HCT116 (cell line): ENCODE measurements around the gene WASL. TPM values are rescaled to one million over a fixed set of nuclear protein-coding genes. Genes with fewer than 3 reads are reported as not detected.

Experiments used
- ATAC-seq: fragments of 200-7000 bp; cut with Tn5 transposase; 2 replicates; pipeline ENCODE4 v1.9.1; 2020; ENCODE audit warnings: mild to moderate bottlenecking, moderate library complexity
- BruUV-seq: library from RNA; stranded (reverse); fragments of 400-500 nt; replicated peaks from 2 replicates; lab custom pipeline; 2021; lab: Mats Ljungman, UMichigan
- CTCF ChIA-PET: fragments of 300-600 bp; sonication (Branson Sonifier 250); formaldehyde crosslinking; loops from one replicate; lab custom pipeline; 2021; ENCODE audit warnings: antibody characterized with exemption; lab: Charles Lee
- POLR2A ChIA-PET: fragments of 300-600, 350-600 bp; sonication (Branson Sonifier 250); formaldehyde crosslinking; loops from one replicate; lab custom pipeline; 2021; ENCODE audit warnings: antibody characterized with exemption; lab: Charles Lee
- RAD21 ChIA-PET, 2 experiments: fragments of 300-600 bp; sonication (Branson Sonifier 250); formaldehyde crosslinking; loops; one replicate each; lab custom pipeline; 2023; ENCODE audit warnings: low total read pairs in 2 of 2; ENCODE audit not compliant: uncharacterized antibody in 2 of 2, unreplicated experiment in 2 of 2, low non-redundant PET in 1 of 2; lab: Charles Lee
- DNase-seq: peaks from one replicate; pipeline ENCODE4 v3.0.0-alpha.2; 2010; ENCODE audit warnings: low read depth, low spot score
- H2AFZ ChIP-seq: fragments of 200-600 bp; shearing (Covaris generic), sonication (generic); 2 replicates; pipeline ENCODE4 v1.6.1; 2017; ENCODE audit warnings: low read depth, mixed run types, mixed read lengths, antibody characterized with exemption, low read length; ENCODE audit not compliant: poor library complexity, severe bottlenecking
- H3K27ac ChIP-seq: 2 replicates; pipeline ENCODE4 v1.5.1; 2012; ENCODE audit warnings: low read depth, low read length
- H3K27me3 ChIP-seq: fragments of 200-600 bp; sonication (generic); 2 replicates; pipeline ENCODE4 v1.6.1; 2016; ENCODE audit warnings: mixed run types, low read length, mixed read lengths; ENCODE audit not compliant: insufficient read depth
- H3K36me3 ChIP-seq, 2 experiments: fragments of 200-500 bp in 1 of 2; fragments of 200-600 bp in 1 of 2; sonication (Bioruptor generic) in 1 of 2; sonication (generic) in 1 of 2; 2 replicates each; pipeline versions ENCODE4 v1.5.1 to v1.6.1; 2014 to 2016; ENCODE audit warnings: low read length in 2 of 2, inconsistent platforms in 1 of 2, mixed read lengths in 1 of 2, mixed run types in 1 of 2; ENCODE audit not compliant: insufficient read depth in 2 of 2, control insufficient read depth in 1 of 2
- H3K4me1 ChIP-seq, 2 experiments: fragments of 200-600 bp in 1 of 2; sonication (generic) in 1 of 2; 2 replicates each; pipeline versions ENCODE4 v1.5.1 to v1.6.1; 2012 to 2017; ENCODE audit warnings: low read length in 2 of 2, inconsistent platforms in 1 of 2, mild to moderate bottlenecking in 1 of 2, mixed read lengths in 1 of 2, mixed run types in 1 of 2, moderate library complexity in 1 of 2; ENCODE audit not compliant: insufficient read depth in 2 of 2, control insufficient read depth in 1 of 2
- H3K4me2 ChIP-seq: fragments of 200-600 bp; sonication (generic); 2 replicates; pipeline ENCODE4 v1.6.1; 2017; ENCODE audit warnings: mixed run types, low read length, mixed read lengths
- H3K4me3 ChIP-seq, 2 experiments: fragments of 200-600 bp in 1 of 2; sonication (generic) in 1 of 2; replicated peaks in 1 of 2; 2 replicates each; pipeline ENCODE4 v1.5.1; 2011 to 2016; ENCODE audit warnings: low read length in 2 of 2, control low read depth in 1 of 2, low read depth in 1 of 2, mild to moderate bottlenecking in 1 of 2, mixed read lengths in 1 of 2, mixed run types in 1 of 2
- H3K79me2 ChIP-seq: fragments of 200-600 bp; sonication (generic); 2 replicates; pipeline ENCODE4 v1.6.1; 2017; ENCODE audit warnings: mild to moderate bottlenecking, mixed run types, low read length, moderate library complexity, mixed read lengths; ENCODE audit not compliant: insufficient read depth
- H3K9ac ChIP-seq: fragments of 200-600 bp; sonication (generic); 2 replicates; pipeline ENCODE4 v1.6.1; 2016; ENCODE audit warnings: low read length, mixed read lengths
- H3K9me2 ChIP-seq: fragments of 200-600 bp; sonication (generic), shearing (Covaris generic); 2 replicates; pipeline ENCODE4 v1.6.1; 2017; ENCODE audit warnings: mixed run types, mild to moderate bottlenecking, moderate library complexity; ENCODE audit not compliant: insufficient read depth
- H3K9me3 ChIP-seq, 2 experiments: fragments of 200-500 bp in 1 of 2; fragments of 200-600 bp in 1 of 2; sonication (Bioruptor generic) in 1 of 2; sonication (generic) in 1 of 2; 2 replicates each; pipeline ENCODE4 v1.6.1; 2014 to 2017; ENCODE audit warnings: low read length in 2 of 2, mixed read lengths in 2 of 2, inconsistent platforms in 1 of 2, low read depth in 1 of 2, mild to moderate bottlenecking in 1 of 2, mixed run types in 1 of 2, moderate library complexity in 1 of 2; ENCODE audit not compliant: control insufficient read depth in 1 of 2, insufficient read depth in 1 of 2
- H4K20me1 ChIP-seq: fragments of 200-600 bp; sonication (generic), shearing (Covaris generic); 2 replicates; pipeline ENCODE4 v1.6.1; 2017; ENCODE audit warnings: mixed run types, mild to moderate bottlenecking, moderate library complexity; ENCODE audit not compliant: insufficient read depth
- CBX3 ChIP-seq: IDR thresholded peaks from 2 replicates; pipeline ENCODE4 v1.6.1; 2012; ENCODE audit warnings: low read depth
- CEBPB ChIP-seq: IDR thresholded peaks from 2 replicates; pipeline ENCODE4 v1.6.1; 2012; ENCODE audit warnings: low read depth
- EZH2phosphoT487 ChIP-seq: fragments of 200-600 bp; IDR thresholded peaks from 2 replicates; pipeline ENCODE4 v1.6.1; 2018; ENCODE audit warnings: antibody characterized with exemption, borderline replicate concordance
- FOSL1 ChIP-seq: IDR thresholded peaks from 2 replicates; pipeline ENCODE4 v1.6.1; 2012; ENCODE audit warnings: low read depth
- JUND ChIP-seq: IDR thresholded peaks from 2 replicates; pipeline ENCODE4 v1.6.1; 2012
- POLR2A ChIP-seq: IDR thresholded peaks from 2 replicates; pipeline ENCODE4 v1.7.0; 2011; ENCODE audit warnings: borderline replicate concordance; ENCODE audit not compliant: insufficient read depth, insufficient read length; ENCODE audit errors: extremely low read depth
- POLR2AphosphoS5 ChIP-seq: IDR thresholded peaks from 2 replicates; pipeline ENCODE4 v1.6.1; 2011; ENCODE audit warnings: mild to moderate bottlenecking, low read depth, low read length, moderate library complexity
- RAD21 ChIP-seq: IDR thresholded peaks from 2 replicates; pipeline ENCODE4 v1.6.1; 2012; ENCODE audit warnings: low read depth, mild to moderate bottlenecking
- SP1 ChIP-seq: IDR thresholded peaks from 2 replicates; pipeline ENCODE4 v1.6.1; 2012; ENCODE audit warnings: low read depth
- SRF ChIP-seq: IDR thresholded peaks from 2 replicates; pipeline ENCODE4 v1.6.1; 2012; ENCODE audit warnings: low read depth
- YY1 ChIP-seq: IDR thresholded peaks from 2 replicates; pipeline ENCODE4 v1.6.1; 2011; ENCODE audit warnings: low read length, low read depth, moderate library complexity, mild to moderate bottlenecking; ENCODE audit not compliant: insufficient replicate concordance; ENCODE audit errors: extremely low read depth
- ZBTB33 ChIP-seq: IDR thresholded peaks from 2 replicates; pipeline ENCODE4 v1.6.1; 2011; ENCODE audit warnings: mild to moderate bottlenecking, low read length, moderate library complexity; ENCODE audit not compliant: insufficient replicate concordance; ENCODE audit errors: extremely low read depth
- ZFX ChIP-seq: fragments of 450-650 bp; IDR thresholded peaks from 2 replicates; pipeline ENCODE4 v1.6.1; 2017
- ZNF274 ChIP-seq: fragments of 200-500 bp; sonication (Bioruptor generic); IDR thresholded peaks from 2 replicates; pipeline ENCODE4 v1.6.1; 2014; ENCODE audit warnings: mild to moderate bottlenecking, low read depth, low read length, inconsistent platforms
- intact Hi-C: fragments of 100-400 bp; cut with micrococcal nuclease; formaldehyde crosslinking; loops from 2 replicates; pipeline ENCODE4 v1.10.0; 2022
- total RNA-seq: library from RNA; stranded (reverse); gene quantifications from one replicate; pipeline ENCODE4 v1.2.1, GENCODE V29; 2021; ENCODE audit not compliant: unreplicated experiment

The WASL gene
- total RNA-seq, 1 experiment from 2014 or later = 26.2 TPM

GRCh38 chr7:123709525-123709924 is 39.3 kb downstream of the WASL start (continued):
- no peak for TF ChIP-seq ZBTB33
- no peak for TF ChIP-seq POLR2A
- TF ChIP-seq POLR2AphosphoS5 = no peak
- no peak for TF ChIP-seq ZNF274

- Histone ChIP-seq H3K79me2 (peaks cover 2% of the 10 kb centered on the region), H4K20me1 (no peaks in the 10 kb centered on the region), H3K4me2 (no peak overlapping the region), H2AFZ (no peak overlapping the region), H3K4me1 (no peaks in the 10 kb centered on the region), H3K9me2 (no peaks in the 10 kb centered on the region), H3K27ac (no peak overlapping the region), H3K27me3 (no peaks in the 10 kb centered on the region), H3K9me3 (no peaks in the 10 kb centered on the region), H3K4me3 (no peak overlapping the region), H3K36me3 (peaks cover 0 to 14% of the 10 kb centered on the region in 2 experiments; a peak in 3 of 4 replicates), H3K9ac (no peak overlapping the region)
- BruUV-seq = no TSS peak
- ChIA-PET RAD21 (no interaction called here), POLR2A (no interaction called here), CTCF (no interaction called here)
- intact Hi-C loops = no loop called here
- no peak for DNase-seq
- TF ChIP-seq YY1 = no peak
- TF ChIP-seq CBX3 = no peak
- TF ChIP-seq EZH2phosphoT487 = no peak
- no peak for TF ChIP-seq FOSL1
- no peak for TF ChIP-seq SP1
- no peak for TF ChIP-seq CEBPB
- TF ChIP-seq POLR2A = no peak
- TF ChIP-seq ZFX = no peak
- no peak for TF ChIP-seq RAD21
- no peak for TF ChIP-seq SRF
- TF ChIP-seq JUND = no peak
- TF ChIP-seq POLR2AphosphoS5 = no peak
- no peak for ATAC-seq
Measured at GRCh38 chr7:123705211-123705901, 43.4 kb downstream of the WASL start.
